HepG2 (cell line): ENCODE data around the gene GAS2. TPM values are rescaled to one million over a fixed set of nuclear protein-coding genes. Genes with fewer than 3 reads are reported as not detected.

ENCODE experiments used
- ASH2L ChIP-seq: fragments of 300-600, 200-600 bp; sonication (generic); IDR thresholded peaks from 2 replicates; pipeline ENCODE4 v1.7.0; 2017; ENCODE audit warnings: low read depth, mild to moderate bottlenecking, moderate library complexity, mixed read lengths, low read length; ENCODE audit not compliant: insufficient read length
- FOXO1 ChIP-seq: sonication (generic); formaldehyde crosslinking; IDR thresholded peaks from 2 replicates; pipeline ENCODE4 v1.4.0; 2020; ENCODE audit warnings: missing genetic modification reagents
- MLXIP ChIP-seq: sonication (generic); formaldehyde crosslinking; IDR thresholded peaks from 2 replicates; pipeline ENCODE4 v1.9.0; 2021; ENCODE audit warnings: missing genetic modification reagents, borderline replicate concordance
- MTERF4 ChIP-seq: sonication (generic); formaldehyde crosslinking; IDR thresholded peaks from 2 replicates; pipeline ENCODE4 v1.8.0; 2023; ENCODE audit warnings: mild to moderate bottlenecking, missing genetic modification reagents
- MXD4 ChIP-seq: IDR thresholded peaks from 2 replicates; pipeline ENCODE4 v1.6.1; 2016; ENCODE audit warnings: mild to moderate bottlenecking, missing biosample characterization, missing genetic modification reagents
- NRL ChIP-seq: sonication (generic); formaldehyde crosslinking; IDR thresholded peaks from 2 replicates; pipeline ENCODE4 v1.5.0; 2020; ENCODE audit warnings: missing genetic modification reagents, mild to moderate bottlenecking, moderate library complexity, borderline replicate concordance
- PHF8 ChIP-seq: sonication (generic); formaldehyde crosslinking; IDR thresholded peaks from 2 replicates; pipeline ENCODE4 v1.5.0; 2020; ENCODE audit warnings: missing genetic modification reagents
- POGZ ChIP-seq: sonication (generic); formaldehyde crosslinking; IDR thresholded peaks from 2 replicates; pipeline ENCODE4 v1.4.0; 2020; ENCODE audit warnings: mild to moderate bottlenecking, missing genetic modification reagents
- SOX5 ChIP-seq: IDR thresholded peaks from 2 replicates; pipeline ENCODE4 v1.6.1; 2016; ENCODE audit warnings: borderline replicate concordance
- SSRP1 ChIP-seq: IDR thresholded peaks from 2 replicates; pipeline ENCODE4 v1.6.1; 2016; ENCODE audit warnings: control low read depth
- STAG1 ChIP-seq: sonication (generic); formaldehyde crosslinking; IDR thresholded peaks from 2 replicates; pipeline ENCODE4 v1.4.0; 2020; ENCODE audit warnings: missing genetic modification reagents
- TARDBP ChIP-seq: sonication (generic); formaldehyde crosslinking; IDR thresholded peaks from 2 replicates; pipeline ENCODE4 v1.8.0; 2022; ENCODE audit warnings: mild to moderate bottlenecking, missing genetic modification reagents
- TFAP4 ChIP-seq: sonication (generic); IDR thresholded peaks from 2 replicates; pipeline ENCODE4 v1.6.1; 2016; ENCODE audit warnings: low read depth, borderline replicate concordance
- ZNF335 ChIP-seq: sonication (generic); formaldehyde crosslinking; IDR thresholded peaks from 2 replicates; pipeline ENCODE4 v1.4.0; 2020; ENCODE audit warnings: missing genetic modification reagents
- ZNF367 ChIP-seq: sonication (generic); formaldehyde crosslinking; IDR thresholded peaks from 2 replicates; pipeline ENCODE4 v1.4.0; 2020; ENCODE audit warnings: missing genetic modification reagents, borderline replicate concordance
- ZNF451 ChIP-seq: sonication (generic); formaldehyde crosslinking; IDR thresholded peaks from 2 replicates; pipeline ENCODE4 v1.5.0; 2020; ENCODE audit warnings: mild to moderate bottlenecking, missing genetic modification reagents
- ZNF652 ChIP-seq: IDR thresholded peaks from 2 replicates; pipeline ENCODE4 v1.6.1; 2016; ENCODE audit warnings: low read depth, borderline replicate concordance
- ZNF75D ChIP-seq: sonication (generic); formaldehyde crosslinking; IDR thresholded peaks from 2 replicates; pipeline ENCODE4 v1.8.1; 2023; ENCODE audit warnings: missing genetic modification reagents, mild to moderate bottlenecking, borderline replicate concordance
- polyA plus RNA-seq, 8 experiments: library from polyadenylated mRNA; depleted of rRNA in 3 of 8; stranded (reverse) in 7 of 8; unstranded in 1 of 8; fragments of >200 nt; fragmentation: Illumina TruSeq in 4 of 8; extraction: Trizol in 4 of 8; gene quantifications; 2 replicates each; pipeline versions ENCODE4 v1.2.1 to v1.2.3, GENCODE V29; 2011 to 2016; ENCODE audit warnings: low read depth in 4 of 8, missing spikeins in 1 of 8, mixed read lengths in 1 of 8; ENCODE audit not compliant: insufficient read depth in 1 of 8
- total RNA-seq, 5 experiments: library from RNA; depleted of rRNA; stranded (reverse); fragments of >200 nt; fragmentation: Illumina TruSeq; extraction: Trizol; gene quantifications; 2 replicates each; pipeline ENCODE4 v1.2.3, GENCODE V29; 2016; ENCODE audit warnings: low read depth in 1 of 5
- TF ChIP-seq, protein P1 (sequence below): sonication (generic); formaldehyde crosslinking; IDR thresholded peaks from 2 replicates; pipeline ENCODE4 v1.5.0; 2020; ENCODE audit warnings: mild to moderate bottlenecking, missing genetic modification reagents, moderate library complexity

The GAS2 gene
- total and polyA plus RNA-seq, 2 of the 13 experiments (the other 11 are each of a cell fraction or from before 2014, with no cell fraction given), result 26.0 to 85.1 TPM

GRCh38 chr11:22624742-22625447 lies 41.5 kb upstream of the GAS2 start (continued):
- TF ChIP-seq ZNF451 (CRISPR knock-in tag) (no peak), SSRP1 (CRISPR knock-in tag) (no peak), FOXO1 (no peak), SOX5 (CRISPR knock-in tag) (no peak; the same call in 1 of the 2 replicates), ZNF335 (CRISPR knock-in tag) (peak; percentile 51; the same call in 1 of the 2 replicates), ZNF367 (CRISPR knock-in tag) (0 out of 2 replicates have a peak, but pooled peaks have one; percentile 23), ZNF75D (CRISPR knock-in tag) (no peak), PHF8 (CRISPR knock-in tag) (no peak), NRL (CRISPR knock-in tag) (no peak), MTERF4 (0 out of 2 replicates have a peak, but pooled peaks have one; percentile 54), ZNF652 (CRISPR knock-in tag) (no peak), POGZ (CRISPR knock-in tag) (no peak), STAG1 (CRISPR knock-in tag) (peak; percentile 35), ASH2L (peak; percentile 75), MXD4 (no peak), TFAP4 (peak; percentile 46; the same call in 1 of the 2 replicates), MLXIP (peak; percentile 56; the same call in 1 of the 2 replicates), TARDBP (CRISPR knock-in tag) (0 out of 2 replicates have a peak, but pooled peaks have one; percentile 54)
- TF ChIP-seq, protein P1, sequence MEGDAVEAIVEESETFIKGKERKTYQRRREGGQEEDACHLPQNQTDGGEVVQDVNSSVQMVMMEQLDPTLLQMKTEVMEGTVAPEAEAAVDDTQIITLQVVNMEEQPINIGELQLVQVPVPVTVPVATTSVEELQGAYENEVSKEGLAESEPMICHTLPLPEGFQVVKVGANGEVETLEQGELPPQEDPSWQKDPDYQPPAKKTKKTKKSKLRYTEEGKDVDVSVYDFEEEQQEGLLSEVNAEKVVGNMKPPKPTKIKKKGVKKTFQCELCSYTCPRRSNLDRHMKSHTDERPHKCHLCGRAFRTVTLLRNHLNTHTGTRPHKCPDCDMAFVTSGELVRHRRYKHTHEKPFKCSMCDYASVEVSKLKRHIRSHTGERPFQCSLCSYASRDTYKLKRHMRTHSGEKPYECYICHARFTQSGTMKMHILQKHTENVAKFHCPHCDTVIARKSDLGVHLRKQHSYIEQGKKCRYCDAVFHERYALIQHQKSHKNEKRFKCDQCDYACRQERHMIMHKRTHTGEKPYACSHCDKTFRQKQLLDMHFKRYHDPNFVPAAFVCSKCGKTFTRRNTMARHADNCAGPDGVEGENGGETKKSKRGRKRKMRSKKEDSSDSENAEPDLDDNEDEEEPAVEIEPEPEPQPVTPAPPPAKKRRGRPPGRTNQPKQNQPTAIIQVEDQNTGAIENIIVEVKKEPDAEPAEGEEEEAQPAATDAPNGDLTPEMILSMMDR (CRISPR knock-in tag), result peak; percentile 75
